DMS53 (cell line): ENCODE data around the gene LIPJ.

Experiments used
- DNase-seq: peaks from one replicate; lab custom pipeline; 2025; lab: John Stamatoyannopoulos, UW

The LIPJ gene, protein sequence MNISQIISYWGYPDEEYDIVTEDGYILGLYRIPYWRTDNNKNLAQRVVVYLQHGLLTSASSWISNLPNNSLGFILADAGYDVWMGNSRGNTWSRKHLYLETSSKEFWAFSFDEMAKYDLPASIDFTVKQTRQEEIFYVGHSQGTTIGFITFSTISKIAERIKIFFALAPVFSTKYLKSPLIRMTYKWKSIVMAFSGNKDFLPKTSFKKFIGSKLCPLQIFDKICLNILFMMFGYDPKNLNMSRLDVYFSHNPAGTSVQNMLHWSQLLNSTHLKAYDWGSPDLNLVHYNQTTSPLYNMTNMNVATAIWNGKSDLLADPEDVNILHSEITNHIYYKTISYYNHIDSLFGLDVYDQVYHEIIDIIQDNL

GRCh38 chr10:88586462-88586861 lies at the start of gene LIPJ:
Gene LIPJ (plus strand): TSS chr10:88586762. CDS start chr10:88590688, 3,926 bp downstream.
- no peak for DNase-seq

GRCh38 chr10:88537322-88537721 lies 49.2 kb upstream of the LIPJ start:
- no peak for DNase-seq

DNA sequence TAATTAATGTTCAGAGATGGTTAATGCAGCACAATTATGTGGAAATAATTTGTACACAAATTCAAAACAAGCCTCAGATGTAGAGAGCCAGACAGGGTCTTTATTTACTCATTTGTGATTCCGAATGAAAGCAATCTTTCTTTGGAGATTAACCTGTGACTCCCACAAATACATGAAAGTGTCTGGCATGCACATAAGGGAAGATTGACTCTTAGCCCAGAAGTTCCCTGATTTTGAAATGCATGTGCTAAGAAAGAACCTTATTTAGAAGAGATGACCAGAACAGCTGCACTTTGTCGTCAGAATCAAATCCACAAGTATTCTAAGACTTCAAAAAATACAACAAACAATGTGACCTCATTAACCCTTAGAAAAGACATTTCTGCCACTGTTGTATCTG lies 48.5 kb upstream of the LIPJ start:
- no peak for DNase-seq

DNA sequence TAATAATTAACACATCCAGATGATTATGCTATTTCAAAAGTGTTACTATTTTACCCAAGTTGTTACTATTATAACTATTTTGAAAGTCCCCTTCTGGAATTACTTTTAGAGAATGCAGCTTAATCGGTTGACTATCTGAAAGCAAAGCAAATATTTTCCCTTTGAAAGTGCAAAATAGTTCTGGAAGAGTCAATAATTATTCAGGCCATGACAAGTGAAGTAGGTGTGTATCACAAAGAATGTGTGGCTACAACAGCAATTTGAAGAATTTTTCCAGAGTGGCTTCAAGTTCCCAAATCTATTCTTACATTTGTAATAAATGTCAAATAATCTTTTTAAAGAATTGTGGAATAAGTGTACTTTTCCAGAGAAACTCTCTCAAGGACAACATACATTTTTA lies 46.2 kb upstream of the LIPJ start:
- no peak for DNase-seq

DNA sequence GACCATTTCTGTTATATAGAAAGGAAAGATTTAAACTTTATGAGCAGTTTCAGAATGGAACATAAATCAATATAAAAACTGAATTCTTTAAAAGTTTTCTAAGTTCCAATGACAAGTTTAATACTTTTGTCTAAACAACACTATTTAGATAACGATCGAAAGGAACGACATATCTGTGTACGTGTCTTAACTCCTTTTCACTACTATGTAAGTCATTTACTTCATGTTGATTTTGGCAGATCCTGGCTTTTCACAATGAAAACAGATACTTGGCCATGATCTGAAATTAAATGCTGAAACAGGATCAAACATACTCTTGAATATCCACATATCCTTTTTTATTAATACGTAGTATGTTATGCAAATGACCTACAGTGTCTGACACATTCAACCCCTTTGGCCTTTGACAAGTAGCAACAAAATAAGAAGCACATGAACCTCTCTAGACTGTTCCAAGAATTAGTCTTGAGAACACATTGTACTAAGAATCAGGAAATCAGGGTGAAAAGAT lies 45.4 kb upstream of the LIPJ start:
- no peak for DNase-seq

GRCh38 chr10:88542522-88542921 lies 44.0 kb upstream of the LIPJ start:
- no peak for DNase-seq

- no peak for DNase-seq
These were observed 42.3 kb upstream of the LIPJ start for GRCh38 chr10:88544140-88544870.

DNA sequence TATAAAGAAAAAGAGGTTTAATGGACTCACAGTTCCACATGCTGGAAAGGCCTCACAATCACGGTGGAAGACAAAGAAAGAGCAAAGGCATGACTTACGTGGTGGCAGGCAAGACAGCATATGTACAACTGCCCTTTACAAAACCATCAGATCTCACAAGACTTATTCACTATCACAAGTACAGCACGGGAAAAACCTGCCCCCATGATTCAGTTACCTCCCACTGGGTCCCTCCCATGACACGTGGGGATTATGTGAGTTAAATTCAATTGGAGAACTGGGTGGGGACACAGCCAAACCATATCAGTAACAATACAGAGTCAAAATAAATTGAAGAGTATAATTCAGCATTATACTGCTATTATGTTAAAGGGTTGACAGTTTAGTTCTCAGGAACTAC lies 41.2 kb upstream of the LIPJ start:
- DNase-seq = no peak

- DNase-seq = no peak
These were observed 40.1 kb upstream of the LIPJ start for GRCh38 chr10:88546497-88546896.

GRCh38 chr10:88551246-88551645 lies 35.3 kb upstream of the LIPJ start:
- DNase-seq = no peak

- peak; percentile 78 for DNase-seq
These were observed 33.3 kb upstream of the LIPJ start for GRCh38 chr10:88553116-88553752.

GRCh38 chr10:88555190-88555908 lies 31.2 kb upstream of the LIPJ start:
- DNase-seq = no peak

- DNase-seq = no peak
These were observed 29.3 kb upstream of the LIPJ start for GRCh38 chr10:88557256-88557655.

GRCh38 chr10:88557658-88558057 lies 28.9 kb upstream of the LIPJ start:
- DNase-seq = no peak

DNA sequence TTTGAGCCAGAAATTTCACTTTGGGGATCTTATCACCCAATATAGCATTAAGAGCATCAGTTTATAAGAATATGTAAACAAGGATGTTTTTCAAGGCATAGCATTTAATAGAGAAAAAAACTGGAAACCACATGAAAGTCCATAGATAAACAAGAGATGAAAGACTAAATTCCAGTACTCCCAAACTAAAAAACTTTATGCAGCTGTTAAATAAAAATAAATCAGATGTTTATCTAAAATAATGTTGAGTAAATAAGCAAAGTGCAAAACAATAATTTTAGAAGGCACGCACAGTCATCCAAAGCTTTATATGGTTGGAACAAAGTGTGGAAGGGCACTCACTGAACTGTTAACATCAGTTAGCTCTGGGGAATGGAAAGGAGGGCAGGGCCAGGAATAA lies 24.4 kb upstream of the LIPJ start:
- no peak for DNase-seq

DNA sequence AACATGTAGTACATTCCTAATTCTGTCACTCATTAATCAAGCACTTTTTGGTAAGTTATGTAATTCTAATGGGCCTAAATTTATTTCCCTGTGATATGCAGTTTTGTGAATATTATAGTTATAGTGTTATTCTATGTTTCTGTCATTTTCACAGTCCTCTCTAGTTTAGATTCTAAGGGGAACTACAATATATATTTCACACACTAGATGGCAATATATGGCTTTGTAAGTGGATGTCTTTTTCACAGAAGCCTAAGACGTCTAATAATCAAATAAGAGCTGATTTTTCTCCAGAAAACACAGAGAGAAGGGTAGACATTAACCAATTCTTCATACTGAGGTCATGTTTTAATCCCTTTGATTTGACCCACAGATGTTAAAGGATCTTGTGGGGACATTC lies 21.5 kb upstream of the LIPJ start:
- DNase-seq = peak; percentile 66

DNA sequence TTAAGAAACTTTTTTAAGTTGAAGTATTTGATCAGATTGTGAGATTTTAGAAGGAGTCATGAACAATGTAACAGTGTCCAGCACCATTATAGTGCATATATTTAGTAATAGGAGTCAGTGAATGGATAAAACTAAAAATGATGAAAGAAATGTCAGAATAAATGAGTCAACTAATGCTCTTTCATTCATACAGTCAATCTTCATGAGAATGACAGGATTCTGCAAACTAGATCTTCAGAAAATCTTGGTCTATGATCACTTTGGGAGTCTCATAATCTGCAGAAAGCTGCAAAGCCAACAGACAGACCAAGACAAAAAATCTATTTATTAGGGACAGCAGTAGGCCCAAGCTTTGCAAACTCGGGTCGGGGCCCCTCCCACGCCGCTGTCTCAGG lies 4.2 kb upstream of the LIPJ start:
- DNase-seq = no peak

- peak; percentile 74 for DNase-seq
These were observed 3.6 kb upstream of the LIPJ start, which contains the start of gene RNLS for GRCh38 chr10:88582806-88583583. Gene RNLS (minus strand): TSS chr10:88583318.

DNA sequence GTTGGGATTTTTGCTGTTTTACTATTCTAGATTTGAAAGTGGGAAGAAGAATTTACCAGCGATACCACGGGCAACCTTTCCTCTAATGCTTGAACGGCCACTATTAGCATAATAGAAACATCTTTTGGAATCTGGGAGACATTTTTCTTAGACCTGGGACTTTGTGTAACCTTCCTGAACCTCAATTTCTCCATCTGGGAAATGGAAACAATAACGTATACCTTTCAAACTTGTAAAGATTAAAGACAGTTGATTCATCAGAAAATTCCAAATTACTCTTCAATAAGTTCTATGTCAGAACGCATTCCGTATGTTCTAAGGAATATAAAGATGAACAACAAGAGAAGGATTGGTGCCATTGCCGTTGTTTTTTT lies 3.0 kb upstream of the LIPJ start:
- no peak for DNase-seq

- DNase-seq = no peak
These were observed 5.8 kb downstream of the LIPJ start for GRCh38 chr10:88592381-88592780.

DNA sequence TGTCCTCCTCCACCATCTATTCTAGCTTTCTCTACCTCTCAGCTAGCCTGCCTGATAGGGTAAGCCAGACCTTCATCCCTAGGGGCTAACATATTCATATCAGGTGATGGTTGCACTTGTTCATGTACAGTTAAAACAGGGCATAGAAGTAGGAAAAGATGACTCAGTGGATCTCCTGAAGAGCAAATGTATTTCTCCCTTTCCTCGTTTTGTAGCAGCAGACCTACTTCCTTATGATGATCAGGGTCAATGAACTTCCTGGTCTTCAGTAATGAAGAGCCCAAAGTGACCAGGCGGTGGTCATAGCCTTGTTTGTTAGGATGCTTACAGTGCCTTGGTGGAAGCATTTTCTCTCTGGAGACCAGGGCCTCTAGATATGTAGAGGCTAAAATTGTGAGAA lies 6.3 kb downstream of the LIPJ start:
- no peak for DNase-seq
